Hippocampal formation (tissue), 2 donors: ENCODE data around the gene SAMM50.
A peak's percentile ranks its signal among the peaks of the same experiment; 100 is the strongest.

Experiments
- DNase-seq, 2 donors: peaks; one replicate each; lab custom pipeline; 2025; lab: John Stamatoyannopoulos, UW

SAMM50 gene

DNA sequence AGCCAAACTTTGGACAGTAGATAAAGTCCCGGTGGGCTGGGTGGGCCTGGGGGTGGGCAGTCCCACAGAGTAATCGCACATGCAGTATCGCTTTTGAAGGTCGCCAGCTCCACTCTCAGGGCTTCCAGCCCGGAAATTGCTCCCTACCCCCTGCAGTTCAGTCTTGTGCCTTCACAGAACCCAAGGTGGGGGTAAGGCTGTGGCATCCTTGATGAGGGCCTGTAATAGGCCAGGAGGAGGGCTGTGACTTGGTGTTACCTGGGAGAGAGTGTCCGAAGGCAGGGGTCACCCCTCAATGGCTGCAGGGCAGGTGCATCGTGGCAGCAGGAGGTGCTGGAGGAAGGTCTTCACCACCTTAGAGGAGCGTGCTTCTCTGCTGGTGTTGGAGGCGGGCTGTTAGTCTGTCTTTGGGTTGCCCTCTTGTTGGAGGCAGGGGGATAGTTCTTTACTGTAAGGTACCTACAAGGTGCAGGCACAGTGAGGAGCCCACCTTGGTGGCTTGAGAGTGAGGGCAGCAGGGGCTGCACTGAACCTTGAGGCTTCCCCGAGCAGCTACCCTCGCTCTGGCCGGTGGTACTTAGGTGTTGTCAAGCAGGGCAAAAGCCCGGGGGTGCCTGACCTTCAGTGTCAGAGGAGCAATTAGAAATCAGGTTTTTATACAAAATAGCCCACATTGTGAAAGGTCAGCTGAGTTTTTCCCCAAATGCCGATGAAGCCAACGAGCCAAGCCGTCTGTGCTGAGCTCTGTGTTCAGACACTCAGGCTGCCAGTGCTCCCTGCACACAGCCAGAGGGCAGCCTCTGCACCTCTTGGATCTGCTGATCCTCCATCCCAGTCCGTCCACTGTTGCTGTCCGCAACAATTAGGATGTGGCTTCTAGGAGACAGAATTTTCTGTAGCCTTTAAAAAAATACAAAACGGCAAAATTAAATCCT lies 21.9 kb downstream of the SAMM50 start:
- DNase-seq = no peak

GRCh38 chr22:43978558-43978957 lies 23.3 kb downstream of the SAMM50 start:
- no peak for DNase-seq

- no peak for DNase-seq
Observed at GRCh38 chr22:43980579-43980978, 25.3 kb downstream of the SAMM50 start.

- no peak for DNase-seq
Observed at GRCh38 chr22:43980996-43981395, 25.8 kb downstream of the SAMM50 start.

DNA sequence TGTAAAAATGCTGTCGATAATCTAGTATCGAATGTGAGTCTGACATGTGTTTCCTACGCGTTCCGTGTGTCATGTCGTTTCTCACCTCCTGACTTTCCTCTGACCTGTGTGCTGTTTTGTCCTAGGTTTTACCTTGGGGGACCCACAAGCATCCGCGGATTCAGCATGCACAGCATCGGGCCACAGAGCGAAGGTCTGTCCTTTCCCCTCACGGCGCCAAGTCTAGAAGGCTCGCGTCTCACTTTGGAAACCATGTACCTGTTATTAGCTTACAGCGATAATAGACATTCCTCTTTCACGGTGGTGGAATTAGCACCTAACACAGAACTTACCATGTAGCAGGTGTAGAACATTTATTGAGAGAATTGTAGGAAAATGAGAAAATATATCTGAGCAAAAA lies 28.6 kb downstream of the SAMM50 start:
- no peak for DNase-seq

- peak in 1 of 2 donors; percentile 17 for DNase-seq
Observed at GRCh38 chr22:43985532-43985931, 30.3 kb downstream of the SAMM50 start.

DNA sequence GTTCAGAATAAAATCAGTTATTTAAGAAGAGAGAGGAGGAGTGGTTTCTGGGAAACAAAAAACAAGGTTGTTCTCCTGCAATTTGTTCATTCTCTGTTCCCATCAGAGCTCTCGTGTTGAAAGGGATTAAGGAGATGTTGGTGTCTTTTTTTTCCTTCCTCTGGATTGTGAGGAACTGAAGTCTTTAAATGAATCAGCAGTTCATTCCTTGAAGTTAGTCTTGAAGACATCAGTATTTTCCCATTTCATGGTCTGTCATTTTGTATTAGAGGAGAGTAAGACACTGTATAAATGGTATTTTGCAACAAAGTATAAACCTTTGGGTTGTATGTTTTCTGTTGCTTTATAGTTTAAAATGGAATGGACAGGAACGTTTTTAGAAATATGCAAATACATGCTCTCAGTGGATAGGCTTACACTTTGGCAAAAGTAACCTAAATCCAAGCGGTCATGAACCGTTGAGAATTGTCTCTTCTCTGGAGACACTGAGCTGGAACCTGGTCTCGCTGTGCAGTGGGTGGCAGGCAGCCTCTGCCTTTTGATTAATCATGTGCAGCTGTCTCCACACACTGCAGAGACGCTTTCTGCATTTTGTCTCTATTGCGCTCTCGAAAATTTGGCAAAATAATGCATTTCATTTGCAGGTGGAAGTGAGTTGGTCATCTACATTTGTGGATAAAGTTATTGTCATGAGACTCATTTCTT lies 33.0 kb downstream of the SAMM50 start:
- no peak for DNase-seq

GRCh38 chr22:43988960-43989359 lies 33.7 kb downstream of the SAMM50 start:
- DNase-seq = no peak

GRCh38 chr22:43990044-43990443 lies 34.8 kb downstream of the SAMM50 start:
- no peak for DNase-seq

- DNase-seq = no peak
Observed at GRCh38 chr22:43991316-43992020, 36.2 kb downstream of the SAMM50 start.

DNA sequence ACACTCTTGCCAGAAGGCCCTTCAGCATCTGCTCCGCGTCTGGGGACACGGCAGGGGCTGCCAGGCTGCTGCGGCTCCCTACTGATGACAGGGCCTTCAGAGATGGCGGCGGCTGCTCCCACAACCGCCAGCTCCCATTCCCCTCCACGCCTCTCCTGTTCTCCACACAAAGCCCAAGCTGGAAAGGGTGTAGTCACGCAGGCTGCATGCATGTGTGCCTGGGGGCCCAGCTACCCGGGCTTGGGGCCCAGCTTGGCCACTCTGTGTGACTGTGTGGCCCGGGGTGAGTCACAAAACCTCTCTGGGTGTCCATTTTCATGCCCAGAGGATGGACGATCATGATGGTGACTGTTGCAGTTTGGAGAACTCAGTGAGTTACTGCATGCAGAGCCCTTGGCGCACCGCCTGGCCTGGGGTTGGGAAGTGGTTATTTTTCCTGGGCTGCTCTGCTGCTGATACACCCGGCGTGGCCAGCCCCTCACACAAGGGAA lies 37.1 kb downstream of the SAMM50 start:
- DNase-seq = no peak

DNA sequence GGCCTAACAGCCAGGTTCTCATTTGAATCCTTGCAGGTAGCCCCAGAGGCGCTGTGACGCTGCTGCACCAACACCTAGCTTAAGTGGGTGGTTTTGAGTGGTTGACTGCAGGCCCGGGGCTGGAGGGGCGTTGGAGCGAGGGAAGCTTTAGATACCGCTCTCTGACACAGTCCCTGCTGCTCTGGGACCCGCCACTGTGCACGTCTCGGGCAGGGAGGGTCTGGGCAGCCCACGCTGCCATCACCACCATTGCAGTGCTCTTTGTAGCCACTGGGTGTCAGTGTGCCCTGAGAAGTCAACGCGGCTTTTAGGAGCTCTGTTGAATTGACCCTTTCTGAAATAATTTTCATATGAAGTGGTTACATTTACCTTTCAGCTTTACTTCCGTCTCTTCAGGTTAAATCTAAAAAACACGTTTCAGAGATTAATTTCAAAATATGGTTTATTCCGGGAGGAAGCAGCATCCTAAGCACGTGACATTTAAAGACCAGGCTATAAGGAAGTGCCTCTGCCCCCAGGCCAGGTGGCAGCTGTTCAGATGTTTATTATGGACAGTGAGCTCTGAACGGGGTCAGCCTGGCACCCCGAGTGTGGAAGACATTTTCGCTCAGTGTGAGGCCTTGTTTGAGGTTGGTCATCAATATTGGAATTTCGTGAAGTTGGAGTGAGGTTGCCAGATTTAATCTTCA lies 38.0 kb downstream of the SAMM50 start:
- peak in 1 of 2 donors; percentile 34 for DNase-seq

GRCh38 chr22:43994006-43994405 lies 38.8 kb downstream of the SAMM50 start:
- DNase-seq = no peak

- DNase-seq = no peak
Observed at GRCh38 chr22:43994416-43994815, 39.2 kb downstream of the SAMM50 start.

DNA sequence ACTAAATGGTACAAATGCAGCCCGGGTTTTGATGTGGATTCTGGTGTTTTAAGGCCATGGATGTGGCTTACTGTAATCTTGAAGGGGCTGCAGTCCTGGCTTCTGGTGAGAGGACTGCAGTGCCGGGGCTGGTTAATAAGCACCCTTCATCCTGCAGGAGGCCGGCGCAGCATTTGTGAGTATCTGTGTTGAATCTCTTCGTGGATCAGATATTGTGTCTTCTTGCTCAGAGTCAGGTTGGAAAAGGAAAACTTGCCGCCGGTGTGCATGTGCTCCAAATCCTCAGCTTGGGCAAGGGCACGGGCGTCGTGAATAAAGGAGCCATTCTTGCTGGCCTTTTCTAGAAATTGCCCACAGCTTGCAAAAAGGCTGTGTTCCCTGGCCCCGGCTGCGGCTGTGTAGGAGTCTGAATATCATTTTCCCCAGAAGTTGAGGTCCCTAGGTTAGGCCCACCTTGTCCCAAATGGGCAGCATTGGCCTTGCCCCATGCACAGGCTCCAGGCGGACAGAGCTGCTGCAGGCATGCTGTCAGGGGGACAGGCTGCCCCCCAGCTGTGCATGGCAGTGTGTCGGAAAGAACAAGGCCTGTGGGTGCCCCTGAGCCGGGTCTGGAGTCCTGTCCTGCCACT lies 39.9 kb downstream of the SAMM50 start:
- DNase-seq = no peak

GRCh38 chr22:43995798-43996169 lies 40.5 kb downstream of the SAMM50 start:
- no peak for DNase-seq

DNA sequence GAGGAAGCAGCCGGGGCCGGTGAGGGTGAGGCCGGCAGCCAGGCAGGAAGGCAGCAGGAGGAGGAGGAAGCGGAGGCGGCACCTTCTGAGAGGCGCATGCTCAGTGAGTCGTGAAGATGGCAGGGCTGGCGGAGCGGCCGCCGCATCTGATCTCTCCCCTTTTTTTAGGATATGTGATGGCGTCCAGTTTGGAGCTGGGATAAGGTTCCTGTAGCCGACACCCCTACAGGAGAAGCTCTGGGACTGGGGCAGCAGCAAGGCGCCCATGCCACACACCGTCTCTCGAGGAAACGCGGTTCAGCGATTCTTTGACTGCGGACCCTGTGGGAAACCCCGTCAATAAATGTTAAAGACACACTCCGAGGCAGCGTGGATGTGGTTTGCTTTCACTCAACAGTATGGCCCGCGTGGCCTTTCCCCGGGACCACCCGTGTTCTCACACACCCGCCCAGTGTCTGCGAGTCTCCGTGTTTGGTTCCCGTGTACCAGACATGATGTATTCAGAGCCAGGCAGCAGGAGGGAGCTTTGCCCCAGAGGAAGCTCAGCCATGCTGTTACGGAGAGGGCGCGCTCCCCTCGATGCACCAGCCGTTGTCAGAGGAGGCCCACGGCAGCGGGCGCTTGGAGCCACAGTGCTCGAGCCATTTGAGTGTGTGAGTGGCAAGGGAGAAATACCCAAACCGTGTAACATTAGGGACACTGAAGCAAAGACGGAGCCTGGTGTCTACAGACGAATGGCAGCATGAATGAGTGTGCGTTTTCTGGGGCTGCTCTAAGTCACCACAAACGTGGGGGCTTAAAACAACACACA lies 41.1 kb downstream of the SAMM50 start:
- no peak for DNase-seq

- no peak for DNase-seq
Observed at GRCh38 chr22:43996981-43997265, 41.7 kb downstream of the SAMM50 start.

- DNase-seq = no peak
Observed at GRCh38 chr22:43998679-43999264, 43.5 kb downstream of the SAMM50 start.

- no peak for DNase-seq
Observed at GRCh38 chr22:43999378-43999777, 44.1 kb downstream of the SAMM50 start.
